T-helper 1 cell treated with Interleukin-12 subunit alpha and Interleukin-12 subunit beta and Interleukin-4 antibody, amounts not matched to agents 30 ng/mL and 1 ng/mL, for 36 hours (primary cell): ENCODE results near the gene OGT. TPM values are rescaled to one million over a fixed set of nuclear protein-coding genes. Genes with fewer than 3 reads are reported as not detected.

Source experiments
- intact Hi-C: fragments of 100-400 bp; cut with micrococcal nuclease; formaldehyde crosslinking; loops from one replicate; pipeline ENCODE4 v1.15.1; 2024
- total RNA-seq: library from RNA; stranded (reverse); gene quantifications from 2 replicates; pipeline ENCODE4 v1.2.3, GENCODE V29; 2022

OGT gene
- total RNA-seq, 1 donor from 2014 or later, result 309 TPM

DNA sequence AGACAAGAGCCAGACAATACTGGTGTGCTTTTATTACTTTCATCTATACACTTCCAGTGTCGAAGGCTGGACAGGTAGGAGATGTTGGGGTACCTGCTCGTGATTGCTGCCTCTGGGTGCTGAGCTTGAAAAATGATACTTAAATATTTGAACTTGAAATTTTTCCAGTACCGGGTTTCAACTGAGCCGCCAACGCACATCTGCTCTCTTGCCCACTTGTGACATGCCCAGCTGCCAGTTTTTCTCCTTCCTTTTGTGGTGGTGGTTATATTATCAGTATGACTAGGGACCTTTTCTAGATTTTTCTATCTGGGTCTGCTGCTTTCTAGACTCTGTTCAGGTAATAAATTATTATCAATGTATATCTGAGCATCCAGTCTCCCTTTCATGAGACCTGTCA lies 3.4 kb downstream of the OGT start:
- intact Hi-C loops, result loop anchor here (10.0 kb wide), 1 partner anchor 1081 kb away; no protein-coding TSS in a partner anchor

- intact Hi-C loops, result loop anchor here (2.0 to 10.0 kb wide), 3 partner anchors 17 to 1083 kb away; no protein-coding TSS in a partner anchor
These were observed 4.8 kb downstream of the OGT start for GRCh38 chrX:71537743-71538142.

DNA sequence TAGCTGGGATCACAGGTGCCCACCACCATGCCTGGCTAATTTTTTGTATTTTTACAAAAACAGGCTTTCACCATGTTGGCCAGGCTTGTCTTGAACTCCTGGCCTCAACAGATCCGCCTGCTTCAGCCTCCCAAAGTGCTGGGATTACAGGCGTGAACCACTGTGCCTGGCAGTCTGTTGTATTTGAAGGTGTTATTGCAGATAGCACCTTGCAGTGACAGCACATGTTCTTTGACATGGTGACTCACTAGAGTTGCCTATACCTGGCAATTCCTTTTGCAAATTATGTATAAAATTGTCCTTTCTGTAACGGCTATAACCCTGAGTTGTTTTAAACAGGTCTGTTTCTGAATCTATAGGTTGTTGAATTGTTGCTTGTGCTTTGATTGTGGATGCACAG lies 7.9 kb downstream of the OGT start:
- intact Hi-C loops, result no loop called here

GRCh38 chrX:71541210-71542022 lies 8.5 kb downstream of the OGT start:
- intact Hi-C loops, result loop anchor here (1.0 kb wide), 1 partner anchor 7 kb away; no protein-coding TSS in a partner anchor

DNA sequence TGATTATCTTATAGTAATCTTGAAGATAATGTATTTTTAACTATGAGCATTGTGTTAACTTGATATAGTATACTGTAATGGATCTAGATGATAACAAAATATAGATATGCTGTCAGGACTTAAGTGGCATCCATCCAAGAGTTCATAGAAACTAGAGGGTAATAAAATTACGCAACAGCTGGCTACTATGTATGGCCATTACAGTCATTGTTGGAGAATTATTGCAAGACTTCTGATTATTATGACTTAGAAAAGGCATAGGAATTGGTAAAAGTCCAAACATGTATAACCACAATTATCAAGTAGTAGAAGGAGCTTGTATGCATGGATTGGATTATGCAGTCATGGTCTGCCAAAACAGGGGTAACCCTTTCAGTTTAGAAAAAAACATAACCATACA lies 9.5 kb downstream of the OGT start:
- intact Hi-C loops, result loop anchor here (1.0 kb wide), 1 partner anchor 8 kb away; no protein-coding TSS in a partner anchor

DNA sequence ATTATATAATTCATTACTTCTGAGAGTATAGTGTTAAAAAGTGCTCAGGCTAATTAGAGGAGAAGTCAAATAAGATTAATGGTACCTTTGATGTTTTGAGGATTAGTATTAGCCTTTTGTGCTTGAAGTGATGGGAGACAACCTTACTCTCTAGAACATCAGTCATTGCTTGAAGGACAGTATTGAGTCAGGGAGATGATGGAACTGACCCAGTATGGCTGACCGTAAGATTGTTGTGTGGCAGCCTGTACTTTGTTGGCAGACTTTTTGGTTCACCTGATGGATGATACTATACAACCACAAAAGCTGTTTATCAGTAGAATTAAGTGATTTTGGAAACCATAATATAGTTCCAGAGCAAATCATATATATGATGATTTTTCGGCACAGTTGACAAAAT lies 9.9 kb downstream of the OGT start:
- intact Hi-C loops, result loop anchor here (1.0 kb wide), 1 partner anchor 9 kb away; no protein-coding TSS in a partner anchor

- intact Hi-C loops, result no loop called here
These were observed 10.4 kb downstream of the OGT start for GRCh38 chrX:71543316-71543715.

DNA sequence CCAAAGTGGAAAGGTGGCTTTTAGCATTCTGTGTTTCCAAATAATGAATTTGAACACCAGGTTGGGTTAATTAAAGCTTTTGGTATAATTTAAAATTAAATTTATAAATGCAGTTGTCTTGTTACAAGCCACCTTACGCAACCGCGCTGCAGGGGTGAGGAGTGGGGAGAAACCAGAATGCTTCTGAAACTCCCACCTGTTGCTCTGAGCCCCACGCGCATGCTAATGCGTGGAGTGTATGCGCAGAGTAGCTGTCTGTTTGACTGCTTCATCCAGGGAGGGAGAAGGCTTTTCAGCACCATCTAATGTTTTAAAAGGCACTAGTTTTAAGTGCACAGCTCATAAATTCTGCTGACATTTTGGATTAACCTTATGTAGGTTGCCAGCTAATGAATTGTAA lies 12.5 kb downstream of the OGT start:
- intact Hi-C loops, result no loop called here

- intact Hi-C loops, result no loop called here
These were observed 14.0 kb downstream of the OGT start for GRCh38 chrX:71546879-71547278.

DNA sequence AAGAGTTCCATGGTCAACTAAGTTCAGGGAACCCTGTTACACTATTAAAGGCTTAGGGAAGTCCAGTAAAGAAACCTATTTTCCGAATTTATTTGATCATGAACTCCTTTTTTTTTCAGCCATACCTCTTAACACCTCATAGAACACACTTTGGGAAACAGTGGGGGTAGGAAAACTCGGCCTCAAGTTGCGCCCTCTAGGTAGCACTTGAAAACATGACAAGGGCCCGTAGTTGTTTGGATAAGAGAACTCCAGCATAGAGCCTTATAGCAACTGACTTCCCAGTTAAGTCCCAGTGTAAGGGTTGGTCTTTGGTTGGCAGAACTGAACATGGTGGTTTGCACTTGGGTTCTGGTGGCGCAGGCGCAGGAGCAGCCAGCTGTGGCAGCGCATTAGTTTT lies 14.4 kb downstream of the OGT start:
- intact Hi-C loops, result no loop called here

GRCh38 chrX:71549986-71550385 lies 17.1 kb downstream of the OGT start:
- intact Hi-C loops, result no loop called here

DNA sequence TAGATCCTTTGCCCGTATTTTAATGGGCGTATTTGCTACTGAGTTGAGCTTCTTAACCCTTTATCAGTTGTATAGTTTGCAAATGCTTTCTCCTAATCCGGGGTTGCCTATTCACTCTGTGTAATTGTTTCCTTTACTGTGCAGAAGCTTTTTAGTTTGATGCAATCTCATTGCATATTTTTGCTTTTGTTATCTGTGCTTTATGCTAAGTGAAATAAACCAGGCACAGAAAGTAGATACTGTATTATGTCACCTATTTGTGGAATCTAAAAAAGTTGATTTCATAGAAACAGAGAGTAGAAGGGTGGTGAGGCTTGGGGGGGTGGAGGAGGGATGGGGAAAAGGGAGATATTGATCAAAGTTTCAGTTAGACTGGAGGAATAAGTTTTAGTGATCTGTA lies 17.7 kb downstream of the OGT start:
- intact Hi-C loops, result no loop called here

- intact Hi-C loops, result loop anchor here (2.0 kb wide), 1 partner anchor 15 kb away; no protein-coding TSS in a partner anchor
These were observed 23.1 kb downstream of the OGT start for GRCh38 chrX:71556036-71556435.

- intact Hi-C loops, result no loop called here
These were observed 26.0 kb downstream of the OGT start for GRCh38 chrX:71558920-71559319.

GRCh38 chrX:71559773-71560172 lies 26.9 kb downstream of the OGT start:
- intact Hi-C loops, result loop anchor here (5.0 kb wide), 2 partner anchors 93 to 172 kb away; no protein-coding TSS in a partner anchor

- intact Hi-C loops, result loop anchor here (5.0 kb wide), 2 partner anchors 88 to 177 kb away; no protein-coding TSS in a partner anchor
These were observed 31.0 kb downstream of the OGT start for GRCh38 chrX:71563921-71564320.

GRCh38 chrX:71565474-71566041 lies 32.7 kb downstream of the OGT start:
- intact Hi-C loops, result no loop called here

- intact Hi-C loops, result loop anchor here (2.0 kb wide), 1 partner anchor 15 kb away; no protein-coding TSS in a partner anchor
These were observed 38.5 kb downstream of the OGT start for GRCh38 chrX:71571390-71571789.

DNA sequence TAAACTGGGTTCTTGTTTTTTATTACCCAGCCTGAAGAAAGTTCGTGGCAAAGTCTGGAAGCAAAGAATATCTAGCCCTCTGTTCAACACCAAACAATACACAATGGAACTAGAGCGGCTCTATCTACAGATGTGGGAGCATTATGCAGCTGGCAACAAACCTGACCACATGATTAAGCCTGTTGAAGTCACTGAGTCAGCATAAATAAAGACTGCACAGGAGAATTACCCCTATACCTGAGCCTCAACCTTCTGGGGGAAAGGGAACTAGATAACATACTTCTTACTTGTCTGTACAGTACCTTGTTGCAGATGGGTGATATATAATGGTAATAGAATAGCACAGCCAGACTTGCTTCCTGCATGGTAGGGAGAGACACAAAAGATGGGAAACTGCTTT lies 40.7 kb downstream of the OGT start:
- intact Hi-C loops, result no loop called here

- intact Hi-C loops, result no loop called here
These were observed 44.8 kb downstream of the OGT start for GRCh38 chrX:71577682-71578081.

- intact Hi-C loops, result no loop called here
These were observed 45.6 kb downstream of the OGT start, which contains the start of gene GCNA for GRCh38 chrX:71578253-71579135. Gene GCNA (plus strand): TSS chrX:71578437. CDS start chrX:71580822, 2,385 bp downstream.
